DND-41 (cell line): ENCODE measurements around the gene OR8B4.

ENCODE experiments used
- EZH2 ChIP-seq: IDR thresholded peaks from 3 replicates; pipeline ENCODE4 v1.6.1; 2012; ENCODE audit warnings: borderline replicate concordance, low read depth, mild to moderate bottlenecking, moderate library complexity, low read length, inconsistent platforms; ENCODE audit not compliant: severe bottlenecking
- TF ChIP-seq, protein P1 (sequence below): IDR thresholded peaks from 2 replicates; pipeline ENCODE4 v1.5.1; 2012; ENCODE audit warnings: borderline replicate concordance, low read length, moderate library complexity, mild to moderate bottlenecking; ENCODE audit not compliant: poor library complexity, severe bottlenecking; ENCODE audit errors: extremely low read depth

DNA sequence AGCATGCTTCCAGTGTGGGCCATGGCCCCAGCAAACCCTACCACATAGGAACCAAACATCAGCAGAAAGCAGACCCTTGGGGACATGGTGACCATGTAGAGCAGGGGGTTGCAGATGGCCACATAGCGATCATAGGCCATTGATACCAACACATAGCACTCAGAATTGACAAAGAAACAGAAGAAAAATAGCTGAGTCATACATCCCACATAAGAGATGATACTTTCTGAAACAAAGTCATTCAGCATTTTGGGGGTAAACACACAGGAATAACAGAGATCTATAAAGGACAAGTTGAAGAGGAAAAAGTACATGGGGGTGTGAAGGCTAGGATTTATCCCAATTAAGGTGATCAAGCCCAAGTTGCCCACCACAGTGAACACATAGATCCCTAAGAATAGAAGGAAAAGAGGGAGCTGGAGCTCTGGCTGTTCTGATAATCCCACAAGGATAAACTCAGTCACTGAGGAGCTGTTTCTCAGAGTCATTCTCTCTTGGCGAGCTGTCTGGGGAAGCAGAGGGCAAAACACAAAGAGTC lies at the start of gene OR8B4:
- TF ChIP-seq EZH2, result no peak
- TF ChIP-seq, protein P1, sequence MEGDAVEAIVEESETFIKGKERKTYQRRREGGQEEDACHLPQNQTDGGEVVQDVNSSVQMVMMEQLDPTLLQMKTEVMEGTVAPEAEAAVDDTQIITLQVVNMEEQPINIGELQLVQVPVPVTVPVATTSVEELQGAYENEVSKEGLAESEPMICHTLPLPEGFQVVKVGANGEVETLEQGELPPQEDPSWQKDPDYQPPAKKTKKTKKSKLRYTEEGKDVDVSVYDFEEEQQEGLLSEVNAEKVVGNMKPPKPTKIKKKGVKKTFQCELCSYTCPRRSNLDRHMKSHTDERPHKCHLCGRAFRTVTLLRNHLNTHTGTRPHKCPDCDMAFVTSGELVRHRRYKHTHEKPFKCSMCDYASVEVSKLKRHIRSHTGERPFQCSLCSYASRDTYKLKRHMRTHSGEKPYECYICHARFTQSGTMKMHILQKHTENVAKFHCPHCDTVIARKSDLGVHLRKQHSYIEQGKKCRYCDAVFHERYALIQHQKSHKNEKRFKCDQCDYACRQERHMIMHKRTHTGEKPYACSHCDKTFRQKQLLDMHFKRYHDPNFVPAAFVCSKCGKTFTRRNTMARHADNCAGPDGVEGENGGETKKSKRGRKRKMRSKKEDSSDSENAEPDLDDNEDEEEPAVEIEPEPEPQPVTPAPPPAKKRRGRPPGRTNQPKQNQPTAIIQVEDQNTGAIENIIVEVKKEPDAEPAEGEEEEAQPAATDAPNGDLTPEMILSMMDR, result no peak
